Measurements from ENCODE around the gene TVP23B.
A peak's percentile ranks its signal among the peaks of the same experiment; 100 is the strongest.
"Not testable (repeated sequence)": the region's sequence is repeated elsewhere in the genome, so short reads cannot be mapped to it uniquely, and the experiment has no call there.

Gene TVP23B

DNA sequence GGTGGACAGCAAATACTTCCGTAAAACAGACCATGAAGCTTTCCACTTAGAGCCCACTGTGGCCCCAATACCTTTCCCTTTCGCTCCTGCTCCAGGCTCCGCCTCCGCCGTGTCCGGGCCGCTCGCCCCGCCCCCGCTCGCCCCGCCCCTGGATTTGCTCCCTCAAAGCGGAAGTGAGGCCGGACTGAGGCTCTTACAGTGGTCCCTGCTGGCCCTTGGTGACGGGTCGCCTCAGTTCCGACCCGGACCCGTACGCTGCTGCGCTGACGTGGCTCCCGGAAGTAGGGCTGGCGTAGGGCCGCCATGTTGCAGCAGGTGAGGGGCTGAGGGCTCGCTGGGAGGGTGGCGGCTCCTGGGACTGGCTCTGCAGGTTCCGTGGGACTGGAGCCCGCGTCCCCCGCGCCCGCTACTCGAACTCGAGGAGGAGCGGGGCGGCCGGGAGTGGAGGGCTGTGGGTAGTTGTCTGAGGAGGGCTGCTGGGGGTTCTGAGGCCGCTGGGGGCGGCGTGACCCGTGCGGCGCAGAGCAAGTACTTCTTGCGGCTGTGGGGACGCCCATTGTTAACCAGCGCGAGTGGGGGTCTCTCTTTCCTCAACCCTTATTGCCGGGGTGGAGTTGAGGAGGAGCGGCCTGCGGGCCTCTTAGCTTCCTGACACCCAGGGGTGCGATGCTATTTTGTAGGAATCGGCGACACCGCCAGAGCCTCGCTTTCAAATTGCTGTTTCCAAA, at the start of gene TVP23B:
Gene TVP23B (plus strand): TSS at position 193 of the 728 bp plus-strand sequence. CDS start 111 bp downstream, at position 304.
- DNase-seq: peak; percentile 41

DNA sequence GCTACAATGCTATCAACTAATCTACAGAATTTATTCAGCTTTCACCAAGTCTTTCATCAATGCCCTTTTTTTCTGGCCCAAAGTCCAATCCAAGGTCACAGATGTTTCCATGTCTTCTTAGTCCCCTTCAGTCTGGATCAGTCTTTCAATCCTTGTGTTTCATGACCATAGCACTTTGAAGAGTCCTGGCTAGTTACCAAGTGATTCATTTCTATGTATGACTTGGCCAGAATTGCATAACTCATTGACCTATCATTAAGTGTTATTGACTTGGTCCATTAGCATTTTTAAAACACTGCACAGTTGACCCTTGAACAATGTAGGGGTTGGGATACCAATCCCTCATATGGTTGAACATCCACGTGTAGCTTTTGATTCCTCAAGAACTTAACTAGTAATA, 48.5 kb upstream of the TVP23B start:
- DNase-seq: not testable (repeated sequence)

DNA sequence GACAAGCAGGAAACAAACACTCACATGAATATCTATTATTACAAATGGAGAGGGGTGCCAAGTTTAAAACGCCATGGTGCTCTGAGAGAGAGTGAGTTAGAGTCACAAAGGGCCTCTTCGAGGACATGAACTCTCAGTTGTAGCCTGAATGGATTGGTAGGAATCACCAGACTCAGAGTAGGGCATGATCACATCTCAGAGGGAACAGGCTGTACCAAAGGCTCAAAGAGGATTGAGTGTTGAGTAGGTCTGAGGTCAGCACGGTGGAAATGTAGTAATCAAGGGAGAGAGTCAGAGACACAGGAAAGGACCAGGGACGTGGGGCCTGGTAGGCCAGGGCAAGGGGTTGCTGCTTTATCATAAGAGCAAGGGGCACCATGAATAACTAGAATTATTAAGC, 47.6 kb upstream of the TVP23B start:
- DNase-seq: not testable (repeated sequence)

DNA sequence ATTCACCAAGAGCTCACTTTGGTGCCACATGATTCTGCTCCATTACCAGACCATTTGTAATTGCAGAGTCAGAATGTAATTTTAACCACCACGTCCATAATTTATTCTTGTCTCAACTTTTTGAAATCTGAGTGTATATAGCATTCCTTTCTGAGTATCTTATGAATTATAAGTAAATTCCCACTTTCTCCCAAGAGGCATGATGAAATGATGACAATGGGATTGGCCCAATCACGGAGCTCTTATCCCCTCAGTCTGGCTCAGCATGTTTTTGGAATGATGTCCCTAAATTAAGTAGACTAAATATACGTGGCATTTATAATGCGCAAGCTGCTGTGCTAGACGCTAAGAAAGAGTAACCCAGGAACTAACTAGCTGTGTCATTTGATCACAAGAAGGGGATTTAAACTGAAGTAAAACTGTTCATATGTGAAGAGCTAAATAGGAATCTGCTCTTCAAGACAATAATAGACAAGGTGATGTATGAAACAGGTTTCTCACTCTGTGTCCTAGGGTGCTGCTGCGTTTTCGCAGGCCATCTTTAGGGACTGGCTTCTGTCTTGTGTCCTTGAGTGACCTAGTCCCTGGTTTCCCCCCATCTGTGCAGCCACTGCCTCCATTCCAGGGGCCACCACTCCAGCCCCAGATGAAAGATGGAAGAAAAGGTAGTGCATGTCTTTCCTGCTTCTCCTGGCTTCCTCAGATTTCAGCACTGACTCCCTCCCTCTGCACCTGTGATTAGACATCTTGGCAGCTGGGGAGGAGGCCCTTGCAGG, 41.2 kb upstream of the TVP23B start:
- not testable (repeated sequence) for DNase-seq

- not testable (repeated sequence) for DNase-seq
These were observed 39.8 kb upstream of the TVP23B start for GRCh38 chr17:18741228-18741627.

DNA sequence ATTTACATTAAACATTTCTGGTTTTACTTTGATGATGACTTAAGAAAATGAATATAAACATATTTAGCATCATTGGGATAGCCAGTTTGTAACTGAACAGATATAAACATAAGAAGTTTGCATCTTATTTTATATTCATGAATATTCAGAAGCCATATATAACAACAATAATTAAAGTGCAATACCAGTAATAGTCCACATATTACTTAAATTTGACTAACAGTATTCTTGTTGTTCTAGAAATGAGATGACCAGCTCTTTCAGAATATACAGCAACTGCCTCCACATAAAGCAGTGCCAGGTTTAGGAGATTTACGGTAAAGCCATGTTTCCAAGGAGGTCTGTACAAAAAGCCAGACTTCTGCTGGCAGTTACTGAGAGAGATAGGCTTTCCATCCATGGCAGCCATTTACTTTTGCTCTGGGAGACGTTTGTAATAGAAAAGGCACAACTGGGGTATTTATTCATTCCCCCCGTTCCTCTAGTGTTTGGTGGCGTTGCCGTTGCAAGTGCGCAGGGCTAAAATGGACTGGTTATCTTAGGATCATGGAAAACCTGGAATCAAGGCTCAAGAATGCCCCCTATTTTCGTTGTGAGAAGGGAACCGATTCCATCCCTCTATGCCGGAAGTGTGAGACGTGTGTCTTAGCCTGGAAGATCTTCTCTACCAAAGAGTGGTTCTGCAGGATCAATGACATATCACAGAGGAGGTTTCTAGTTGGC, 37.1 kb upstream of the TVP23B start, which contains the start of gene FBXW10:
Gene FBXW10 (plus strand): TSS at position 356 of the 723 bp plus-strand sequence. CDS start 191 bp downstream, at position 547.
- not testable (repeated sequence) for DNase-seq

GRCh38 chr17:18744726-18745125, 36.3 kb upstream of the TVP23B start:
- not testable (repeated sequence) for DNase-seq

- not testable (repeated sequence) for DNase-seq
These were observed 34.4 kb upstream of the TVP23B start for GRCh38 chr17:18746551-18746950.

GRCh38 chr17:18747501-18747900, 33.5 kb upstream of the TVP23B start:
- DNase-seq: not testable (repeated sequence)

GRCh38 chr17:18750242-18750641, 30.7 kb upstream of the TVP23B start:
- DNase-seq: not testable (repeated sequence)

- not testable (repeated sequence) for DNase-seq
These were observed 27.1 kb upstream of the TVP23B start for GRCh38 chr17:18753829-18754409.

GRCh38 chr17:18755969-18756368, 25.0 kb upstream of the TVP23B start:
- DNase-seq: not testable (repeated sequence)

DNA sequence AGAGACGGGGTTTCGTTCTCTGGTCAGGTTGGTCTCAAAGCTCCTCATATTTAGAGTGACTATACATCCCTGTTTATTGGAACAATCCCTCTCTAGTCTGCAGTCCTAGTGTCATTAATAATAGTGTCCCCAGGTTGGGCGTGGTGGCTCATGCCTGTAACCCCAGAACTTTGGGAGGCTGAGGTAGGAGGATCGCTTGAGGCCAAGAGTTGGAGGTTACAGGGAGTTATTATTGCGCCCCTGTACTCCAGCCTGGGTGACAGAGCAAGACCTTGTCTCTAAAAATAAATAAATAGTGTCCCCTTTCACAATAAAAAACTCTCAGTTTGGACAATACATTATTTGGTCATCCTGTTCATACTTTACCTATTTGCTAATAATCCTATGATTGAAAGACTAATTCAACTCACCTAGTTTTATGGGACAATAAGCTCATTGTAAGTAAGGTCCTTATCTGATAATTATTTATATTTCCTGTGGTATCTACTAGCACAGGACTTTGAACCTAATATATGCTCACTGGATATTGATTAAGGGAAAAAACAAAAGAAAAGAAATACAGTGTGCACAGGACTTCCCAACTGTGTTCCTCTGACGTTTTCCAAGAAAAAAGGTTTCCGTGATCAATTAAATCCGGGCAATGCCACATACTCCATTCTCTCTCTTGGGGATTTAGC, 23.5 kb upstream of the TVP23B start:
- DNase-seq: not testable (repeated sequence)

DNA sequence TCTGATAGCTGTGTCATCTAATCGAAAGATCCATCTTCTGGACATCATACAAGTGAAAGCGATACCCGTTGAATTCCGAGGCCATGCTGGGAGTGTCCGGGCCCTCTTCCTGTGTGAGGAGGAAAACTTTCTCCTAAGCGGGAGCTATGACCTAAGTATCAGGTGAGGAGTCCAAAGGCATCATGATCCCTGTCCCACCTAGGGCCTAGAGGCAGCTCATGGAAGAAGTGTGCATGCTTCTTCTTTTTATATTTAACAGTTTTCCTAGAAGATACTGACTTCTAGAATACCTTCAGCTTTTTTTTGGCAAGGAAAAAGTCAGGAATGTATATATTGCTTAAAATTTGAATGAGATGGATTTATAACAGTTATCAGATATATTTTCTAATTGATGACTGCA, 22.6 kb upstream of the TVP23B start:
- not testable (repeated sequence) for DNase-seq

GRCh38 chr17:18760221-18760620, 20.8 kb upstream of the TVP23B start:
- not testable (repeated sequence) for DNase-seq

DNA sequence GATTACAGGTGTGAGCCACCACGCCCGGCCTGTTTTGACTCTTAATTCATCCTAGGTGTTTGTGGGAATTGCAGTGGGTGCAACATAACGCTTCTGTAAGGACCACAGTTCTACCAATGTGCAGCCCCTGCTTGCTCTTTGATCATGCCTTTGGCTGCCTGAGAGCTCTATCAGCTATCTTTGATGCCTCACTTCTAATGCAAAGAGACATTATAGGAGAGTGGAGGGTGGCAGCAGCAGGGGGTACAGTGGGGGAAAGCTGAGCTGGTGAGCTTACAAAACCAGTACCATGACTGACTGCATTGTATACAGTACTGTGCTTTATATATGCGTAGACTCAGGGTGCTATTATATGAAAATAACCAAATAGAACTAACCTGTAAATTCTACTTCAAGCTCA, 10.4 kb upstream of the TVP23B start:
- not testable (repeated sequence) for DNase-seq

- DNase-seq: not testable (repeated sequence)
These were observed 9.9 kb upstream of the TVP23B start for GRCh38 chr17:18771066-18771465.

- DNase-seq: no peak
These were observed 8.5 kb upstream of the TVP23B start for GRCh38 chr17:18772471-18772870.

- not testable (repeated sequence) for DNase-seq
These were observed 822 bp downstream of the TVP23B start for GRCh38 chr17:18781805-18782204.

DNA sequence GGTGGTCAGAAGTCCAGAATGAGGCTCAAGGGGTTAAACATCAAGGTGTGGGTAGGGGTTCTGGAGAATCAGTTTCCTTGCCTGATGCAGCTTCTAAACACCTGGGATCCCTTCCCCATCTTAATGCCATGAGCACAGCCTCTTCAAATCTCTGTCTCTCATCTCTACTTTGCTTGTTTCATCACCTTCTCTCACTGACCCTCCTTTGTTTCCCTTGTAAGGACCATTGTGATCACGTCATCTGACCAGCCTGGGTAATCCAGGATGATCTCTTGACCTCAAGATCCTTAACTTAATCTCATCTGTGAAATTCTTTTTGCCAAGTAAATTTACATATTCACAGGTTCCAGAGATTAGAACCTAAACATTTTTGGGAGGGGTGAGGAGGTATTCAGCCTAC, 5.0 kb downstream of the TVP23B start:
- not testable (repeated sequence) for DNase-seq

DNA sequence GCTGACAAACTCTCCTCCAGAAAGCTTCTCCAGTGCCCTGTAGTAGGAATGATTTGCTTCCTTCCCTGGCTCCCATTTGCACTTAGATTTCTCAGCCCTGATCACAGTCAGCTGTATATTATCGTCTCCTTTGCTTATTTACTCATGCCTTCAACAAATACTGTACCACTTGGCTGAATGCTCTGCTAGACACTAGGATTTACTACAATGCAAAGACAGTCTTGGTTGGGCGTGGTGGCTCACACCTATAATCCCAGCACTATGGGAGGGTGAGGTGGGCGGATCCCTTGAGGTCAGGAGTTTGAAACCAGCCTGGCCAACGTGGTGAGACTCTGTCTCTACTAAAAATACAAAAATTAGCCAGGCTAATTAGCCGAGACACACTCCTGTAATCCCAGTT, 5.9 kb downstream of the TVP23B start:
- DNase-seq: not testable (repeated sequence)

DNA sequence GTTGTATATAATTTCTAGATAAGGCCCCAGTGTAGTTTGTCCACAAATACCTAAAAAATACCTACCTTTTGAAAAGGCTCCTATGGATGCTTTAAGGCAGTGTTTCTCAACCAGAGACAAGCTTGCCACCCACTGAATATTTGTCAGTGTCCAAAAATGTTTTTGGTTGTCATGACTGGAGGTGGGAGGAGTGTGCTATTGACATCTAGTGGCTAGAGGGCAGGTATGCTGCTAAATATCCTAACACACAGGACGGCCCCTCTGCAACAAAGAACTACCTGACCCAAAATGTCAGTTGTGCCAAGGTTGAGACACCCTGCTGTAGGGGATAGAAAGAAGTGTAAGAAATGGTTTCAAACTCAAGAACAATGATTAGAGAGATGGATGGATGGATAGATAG, 10.4 kb downstream of the TVP23B start:
- not testable (repeated sequence) for DNase-seq

Data from NCI-H2029 treated with DMSO at 0.1 percent for 48 hours (cell line).